NCI-H1105 treated with DMSO at 0.1 percent for 48 hours (cell line): Measurements from ENCODE around the gene VMP1.
"Not testable (repeated sequence)": the region's sequence is repeated elsewhere in the genome, so short reads cannot be mapped to it uniquely, and the experiment has no call there.

ENCODE experiments used
- DNase-seq: peaks from one replicate; lab custom pipeline; 2025; lab: John Stamatoyannopoulos, UW

The VMP1 gene

GRCh38 chr17:59779521-59779920, 72.1 kb downstream of the VMP1 start:
- no peak for DNase-seq

- DNase-seq: not testable (repeated sequence)
Observed at GRCh38 chr17:59780548-59780947, 73.1 kb downstream of the VMP1 start.

GRCh38 chr17:59783221-59784047, 76.0 kb downstream of the VMP1 start:
- DNase-seq: no peak

GRCh38 chr17:59785091-59785799, 77.8 kb downstream of the VMP1 start:
- no peak for DNase-seq

GRCh38 chr17:59786213-59786535, 78.7 kb downstream of the VMP1 start:
- no peak for DNase-seq

- no peak for DNase-seq
Observed at GRCh38 chr17:59786536-59787319, 79.3 kb downstream of the VMP1 start.

- DNase-seq: not testable (repeated sequence)
Observed at GRCh38 chr17:59789849-59790248, 82.4 kb downstream of the VMP1 start.

GRCh38 chr17:59790418-59790817, 83.0 kb downstream of the VMP1 start:
- DNase-seq: not testable (repeated sequence)

- no peak for DNase-seq
Observed at GRCh38 chr17:59790910-59791309, 83.5 kb downstream of the VMP1 start.

GRCh38 chr17:59791603-59792457, 84.4 kb downstream of the VMP1 start:
- DNase-seq: no peak

GRCh38 chr17:59792458-59792823, 85.0 kb downstream of the VMP1 start:
- not testable (repeated sequence) for DNase-seq

- DNase-seq: no peak
Observed at GRCh38 chr17:59793205-59793604, 85.8 kb downstream of the VMP1 start.

GRCh38 chr17:59796138-59796537, 88.7 kb downstream of the VMP1 start:
- DNase-seq: no peak

GRCh38 chr17:59796785-59797205, 89.3 kb downstream of the VMP1 start:
- DNase-seq: no peak

GRCh38 chr17:59798111-59798510, 90.7 kb downstream of the VMP1 start:
- DNase-seq: no peak

- no peak for DNase-seq
Observed at GRCh38 chr17:59800530-59800942, 93.1 kb downstream of the VMP1 start.

GRCh38 chr17:59802160-59802559, 94.7 kb downstream of the VMP1 start:
- DNase-seq: no peak

- DNase-seq: no peak
Observed at GRCh38 chr17:59804901-59805465, 97.5 kb downstream of the VMP1 start.

GRCh38 chr17:59806322-59806721, 98.9 kb downstream of the VMP1 start:
- not testable (repeated sequence) for DNase-seq

GRCh38 chr17:59807892-59808509, 100.5 kb downstream of the VMP1 start:
- no peak for DNase-seq

- no peak for DNase-seq
Observed at GRCh38 chr17:59810894-59811153, 103.4 kb downstream of the VMP1 start.
